ENCODE measurements around the gene DMPK.

The DMPK gene

DNA sequence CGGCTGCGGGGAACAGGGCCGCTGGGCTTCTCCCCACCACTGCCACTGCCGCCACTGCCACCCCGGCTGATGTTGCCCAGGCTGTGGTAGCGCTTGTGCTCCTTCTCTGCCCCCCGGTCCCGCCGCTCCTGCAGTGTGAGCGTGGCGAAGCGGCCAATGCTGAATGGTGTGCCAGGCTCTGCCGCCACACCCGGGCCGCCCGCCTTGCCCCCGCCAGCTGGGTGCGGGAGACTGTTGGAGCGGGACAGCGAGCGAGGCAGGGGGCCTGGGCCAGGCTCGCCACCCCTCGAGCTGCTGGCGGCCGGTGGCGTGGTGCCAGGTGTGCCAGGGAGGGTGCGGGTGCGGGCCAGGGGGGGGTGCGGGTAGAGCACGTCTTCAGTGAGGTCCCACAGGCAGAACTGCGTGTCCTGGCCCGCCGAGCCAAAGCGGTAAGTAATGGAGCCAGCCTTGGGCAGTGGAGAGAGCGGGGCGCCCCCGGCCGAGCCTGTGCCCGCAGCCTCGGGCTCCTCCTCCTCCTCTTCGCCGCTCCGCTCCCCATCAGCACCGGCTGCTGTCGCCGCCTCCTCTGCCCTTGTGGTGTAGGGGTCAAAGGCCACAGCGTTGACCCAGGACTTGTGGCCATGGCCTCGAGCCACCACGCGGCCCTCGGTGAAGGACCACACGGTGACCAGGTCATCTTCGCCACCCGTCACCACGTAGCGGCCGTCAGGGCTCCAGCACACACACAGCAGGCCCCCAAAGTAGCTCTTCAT lies 3.7 kb upstream of the DMPK start:
- FAIRE-seq: no peak
- TF ChIP-seq, protein P1, sequence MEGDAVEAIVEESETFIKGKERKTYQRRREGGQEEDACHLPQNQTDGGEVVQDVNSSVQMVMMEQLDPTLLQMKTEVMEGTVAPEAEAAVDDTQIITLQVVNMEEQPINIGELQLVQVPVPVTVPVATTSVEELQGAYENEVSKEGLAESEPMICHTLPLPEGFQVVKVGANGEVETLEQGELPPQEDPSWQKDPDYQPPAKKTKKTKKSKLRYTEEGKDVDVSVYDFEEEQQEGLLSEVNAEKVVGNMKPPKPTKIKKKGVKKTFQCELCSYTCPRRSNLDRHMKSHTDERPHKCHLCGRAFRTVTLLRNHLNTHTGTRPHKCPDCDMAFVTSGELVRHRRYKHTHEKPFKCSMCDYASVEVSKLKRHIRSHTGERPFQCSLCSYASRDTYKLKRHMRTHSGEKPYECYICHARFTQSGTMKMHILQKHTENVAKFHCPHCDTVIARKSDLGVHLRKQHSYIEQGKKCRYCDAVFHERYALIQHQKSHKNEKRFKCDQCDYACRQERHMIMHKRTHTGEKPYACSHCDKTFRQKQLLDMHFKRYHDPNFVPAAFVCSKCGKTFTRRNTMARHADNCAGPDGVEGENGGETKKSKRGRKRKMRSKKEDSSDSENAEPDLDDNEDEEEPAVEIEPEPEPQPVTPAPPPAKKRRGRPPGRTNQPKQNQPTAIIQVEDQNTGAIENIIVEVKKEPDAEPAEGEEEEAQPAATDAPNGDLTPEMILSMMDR (IDR thresholded peaks at IDR 0.05; ENCODE audit: insufficient read depth, missing control alignments): no peak
- DNase-seq (ENCODE audit: insufficient read length, low spot score): no peak

DNA sequence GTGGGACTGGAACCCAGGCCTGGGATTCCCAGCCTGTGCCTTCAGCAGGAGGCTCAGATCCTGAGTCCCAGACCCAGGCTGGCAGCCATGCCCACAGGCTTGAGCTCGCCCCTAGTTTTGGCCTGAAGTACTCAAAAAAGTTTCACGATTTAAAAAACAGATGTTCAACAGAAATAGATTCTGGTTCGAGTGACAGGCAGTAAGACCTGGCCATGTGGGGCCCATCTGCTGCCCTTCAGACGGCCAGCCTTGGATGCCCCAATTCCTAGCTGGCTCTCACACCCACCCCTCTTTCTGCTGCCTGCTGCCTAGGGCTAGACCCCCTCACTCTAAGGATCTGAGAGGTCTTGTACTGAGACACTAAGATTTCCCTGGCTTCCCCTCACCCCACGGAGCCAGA lies 2.8 kb upstream of the DMPK start:
- no peak for DNase-seq (ENCODE audit: insufficient read length, low spot score)
- FAIRE-seq: no peak
- TF ChIP-seq, protein P1 (IDR thresholded peaks at IDR 0.05; ENCODE audit: insufficient read depth, missing control alignments): no peak

DNA sequence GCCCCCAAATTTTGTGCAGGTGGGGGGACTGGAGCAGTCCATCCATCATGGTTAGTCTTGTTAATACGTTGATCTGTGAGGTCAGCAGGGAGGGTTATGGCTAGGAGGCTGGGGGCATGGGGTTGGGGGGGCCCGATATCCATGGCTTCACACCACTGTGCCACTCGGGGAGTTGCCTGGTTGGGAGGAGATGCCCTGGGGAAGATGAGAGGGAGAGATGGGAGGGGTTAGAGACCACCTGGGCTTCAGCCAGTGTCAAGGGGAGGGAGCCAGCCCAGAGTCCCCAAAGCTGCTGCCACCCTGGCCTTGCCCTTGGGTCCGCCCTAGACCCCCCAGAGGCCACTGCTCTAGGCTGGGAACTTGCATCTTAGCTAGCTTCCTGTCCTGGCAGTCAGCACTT lies 1.8 kb upstream of the DMPK start:
- TF ChIP-seq, protein P1 (IDR thresholded peaks at IDR 0.05; ENCODE audit: insufficient read depth, missing control alignments): no peak
- FAIRE-seq: no peak
- no peak for DNase-seq (ENCODE audit: insufficient read length, low spot score)

DNA sequence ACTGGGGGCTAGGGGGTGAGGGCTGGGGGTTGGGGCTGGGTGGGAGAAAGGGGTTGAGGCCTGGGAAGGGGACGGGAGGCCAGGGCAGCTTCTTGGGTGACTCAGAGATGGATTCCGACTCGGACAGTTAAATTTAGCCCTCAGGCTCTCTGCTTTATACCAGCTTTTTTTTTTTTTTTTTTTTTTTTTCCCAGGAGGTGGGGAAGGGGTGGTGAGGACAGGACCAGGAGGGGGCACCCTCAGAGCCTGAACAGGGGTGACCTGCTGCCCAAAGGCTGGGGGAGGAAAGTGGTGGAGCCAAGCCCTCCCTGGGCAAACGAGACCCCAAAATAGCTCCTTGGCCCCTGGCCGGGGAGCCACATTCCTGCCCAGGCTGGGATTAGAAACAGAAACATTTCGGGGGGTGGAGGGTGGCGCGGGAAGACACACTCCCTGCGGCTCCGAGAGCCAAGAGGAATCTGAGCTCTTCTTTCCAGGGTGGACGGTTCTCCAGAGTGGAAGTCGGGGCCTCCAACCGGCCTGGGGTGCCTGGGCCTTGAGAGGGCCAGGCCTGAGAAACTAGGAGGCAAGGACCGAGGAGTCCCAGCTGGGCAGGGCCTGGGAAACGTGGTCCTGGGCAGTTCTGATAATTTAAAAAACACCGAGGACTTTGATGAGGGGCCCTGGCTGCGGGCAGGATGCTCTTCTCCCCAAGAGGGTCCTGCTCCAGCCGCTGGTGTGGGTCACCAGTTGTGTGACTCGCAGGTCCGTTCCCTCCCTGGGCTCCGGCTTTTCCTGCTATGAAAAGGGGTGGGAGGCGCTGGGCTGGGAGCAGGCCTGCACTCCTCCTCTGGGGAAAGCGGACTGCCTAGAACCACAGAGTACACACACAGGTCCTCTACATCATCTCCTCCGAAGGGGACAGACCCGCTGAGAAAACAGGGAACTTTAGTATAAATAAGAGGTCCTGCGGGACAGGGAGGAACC lies 813 bp upstream of the DMPK start:
- TF ChIP-seq, protein P1 (IDR thresholded peaks at IDR 0.05; ENCODE audit: insufficient read depth, missing control alignments): no peak
- FAIRE-seq: no peak
- DNase-seq (ENCODE audit: insufficient read length, low spot score): no peak

DNA sequence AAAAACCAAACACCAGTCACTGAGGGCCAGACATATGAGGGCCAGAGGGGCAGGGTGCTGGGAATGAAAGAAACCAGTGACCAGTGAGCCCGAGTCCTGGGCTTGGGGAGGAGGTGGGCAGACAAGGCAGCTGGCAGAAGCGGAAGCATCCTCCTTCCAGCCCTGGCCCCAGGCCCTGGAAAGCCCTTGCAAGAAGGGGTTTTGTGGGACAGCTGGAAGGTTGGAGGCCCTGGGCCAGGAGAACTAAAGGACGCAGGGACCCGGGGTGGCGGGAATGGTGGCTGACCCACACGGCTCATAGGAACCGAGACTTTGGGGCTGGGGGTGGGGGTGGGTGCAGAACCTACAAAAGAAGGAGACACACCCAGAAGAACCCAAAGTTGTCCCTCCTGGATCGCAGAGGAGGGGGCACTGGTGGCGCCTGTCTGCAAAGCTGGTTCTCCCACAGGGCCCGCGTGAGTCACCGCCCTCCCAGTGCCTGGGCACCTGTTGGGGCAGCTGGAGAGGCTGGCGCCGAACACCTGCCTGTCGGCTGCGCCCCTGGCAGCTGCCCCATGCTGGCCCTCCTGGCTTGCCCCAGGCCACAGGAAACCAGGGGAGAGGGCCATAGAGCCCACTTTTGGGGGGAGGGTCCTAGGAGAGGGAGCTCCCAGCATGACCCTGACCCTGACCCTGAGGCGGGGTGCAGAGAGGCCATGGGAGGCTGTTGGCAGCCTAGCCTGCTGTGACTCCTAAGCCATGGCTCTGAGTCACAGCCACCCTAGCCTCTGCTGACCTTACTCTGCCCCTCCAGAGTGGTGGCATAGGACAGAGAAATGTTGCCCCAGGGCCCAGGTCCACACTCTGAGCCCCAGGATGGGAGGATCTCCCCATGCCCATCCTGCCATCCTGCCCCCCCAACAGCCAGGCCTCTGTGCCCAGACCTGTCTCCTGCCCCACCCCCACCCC lies 802 bp downstream of the DMPK start:
- no peak for DNase-seq (ENCODE audit: insufficient read length, low spot score)
- FAIRE-seq: no peak
- TF ChIP-seq, protein P1 (IDR thresholded peaks at IDR 0.05; ENCODE audit: insufficient read depth, missing control alignments): no peak

DNA sequence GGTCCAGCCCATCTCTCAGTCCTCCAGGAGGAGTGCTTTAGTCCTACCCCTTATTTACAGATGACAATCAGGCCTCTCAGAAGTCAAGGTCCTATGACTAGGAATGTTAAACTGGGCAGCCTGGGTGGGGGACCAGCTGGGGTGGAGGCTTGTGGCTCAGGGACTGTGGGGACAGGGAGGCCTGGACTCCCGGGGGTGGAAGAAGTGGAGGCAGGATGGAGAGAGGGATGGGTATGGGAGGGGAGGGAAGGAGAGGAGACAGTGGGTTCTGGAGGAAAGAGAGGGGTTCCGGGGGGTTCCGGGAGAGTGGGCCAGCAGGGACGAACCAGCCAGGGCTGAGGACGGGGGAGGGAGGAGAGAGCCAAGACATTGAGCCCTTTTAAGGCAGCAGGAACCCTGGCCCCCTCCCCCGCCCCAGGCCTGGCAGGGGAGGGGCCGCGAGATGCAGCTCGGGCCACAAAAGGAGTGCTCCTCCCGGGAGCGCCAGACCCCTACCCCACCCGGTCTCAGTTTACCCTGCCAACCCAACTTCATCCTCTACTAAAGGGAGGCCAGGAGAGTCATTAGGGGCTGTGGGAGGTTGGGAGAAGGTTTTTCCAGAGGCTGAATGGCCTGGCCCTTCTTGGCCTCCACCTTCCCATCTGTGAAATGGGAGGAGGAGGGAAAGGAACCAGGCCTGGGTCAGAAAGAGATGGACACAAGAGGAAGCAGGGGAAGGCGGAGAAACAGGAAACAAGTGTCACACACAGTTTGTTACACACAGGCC lies 1.7 kb downstream of the DMPK start:
- FAIRE-seq (no peak), DNase-seq (ENCODE audit: insufficient read length, low spot score) (no peak)
- TF ChIP-seq, protein P1 (IDR thresholded peaks at IDR 0.05; ENCODE audit: insufficient read depth, missing control alignments): no peak

Measured in D721Med (cell line).